Pancreas (tissue), 10 donors: ENCODE data around the gene RRM2. TPM values are rescaled to one million over a fixed set of nuclear protein-coding genes. Genes with fewer than 3 reads are reported as not detected.

Experiments used
- ATAC-seq, 4 donors: fragments of 200-7000 bp; cut with Tn5 transposase; one replicate each; pipeline versions ENCODE4 v1.8.0 to v1.9.1; 2020; ENCODE audit warnings: mild to moderate bottlenecking in 4 of 4, moderate library complexity in 4 of 4
- DNase-seq, 6 donors: peaks; one replicate each; pipeline ENCODE4 v3.0.0-alpha.2; 2020
- FAIRE-seq: peaks from 2 replicates; lab custom pipeline; 2012; peaks lifted over from hg19 to GRCh38; lab: Jason Lieb, UNC
- H3K27ac ChIP-seq, 4 donors: fragments of 200-600 bp; sonication (generic); 1 replicate in 3 of 4; 2 replicates in 1 of 4; pipeline versions ENCODE4 v1.5.0 to v1.8.0; 2020
- H3K27me3 ChIP-seq, 4 donors: fragments of 200-600 bp; one replicate each; pipeline ENCODE4 v1.8.0; 2021
- H3K36me3 ChIP-seq, 3 donors: fragments of 200-600 bp; sonication (generic) in 1 of 3; one replicate each; pipeline versions ENCODE4 v1.5.0 to v1.8.0; 2020 to 2021
- H3K4me1 ChIP-seq, 3 donors: fragments of 200-600 bp; one replicate each; pipeline ENCODE4 v1.8.0; 2021
- H3K4me3 ChIP-seq, 4 donors: fragments of 200-600 bp; sonication (generic) in 2 of 4; one replicate each; pipeline versions ENCODE4 v1.5.0 to v1.8.0; 2020 to 2021
- H3K9me3 ChIP-seq, 4 donors: fragments of 200-600 bp; one replicate each; pipeline ENCODE4 v1.8.0; 2021
- WGBS, 2 donors: extraction: QIAGEN DNeasy Blood & Tissue Kit; methylation state at CpG; one replicate each; pipeline ENCODE4 v1.1.7; 2013; 5-methylcytosine and 5-hydroxymethylcytosine counted together
- intact Hi-C, 3 donors: fragments of 100-400 bp; cut with DNase I; formaldehyde crosslinking; loops; one replicate each; pipeline versions ENCODE4 v1.11.1 to v1.14.2; 2022
- polyA plus RNA-seq, 2 donors: library from polyadenylated mRNA; stranded (reverse); fragments of 200-250 nt; gene quantifications; one replicate each; pipeline ENCODE4 v1.2.3, GENCODE V29; 2013
- total RNA-seq, 6 donors: library from RNA; stranded (reverse); fragmentation: NEBNext Ultra II Directional in 4 of 6; extraction: Animal tissue kit (Norgen Biotek cat#: 25700) in 4 of 6; gene quantifications; one replicate each; pipeline versions ENCODE4 v1.2.1 to v1.2.4, GENCODE V29; 2021 to 2023
- TF ChIP-seq, protein P1 (sequence below), 4 donors: fragments of 200-600 bp; sonication (generic) in 3 of 4; IDR thresholded peaks; one replicate each; pipeline versions ENCODE4 v1.5.0 to v1.8.0; 2021; ENCODE audit warnings: antibody characterized with exemption in 4 of 4
- donor health status: healthy with polysubstance abuse.
- donor health status: DM: no; HTN: no; CAD: no; lungs with moderate emphysema.
- donor health status: DM: no; HTN: no; CAD: no.
- donor health status: control.
- donor health status: control.
- donor health status: Bipolar disorder and iron deficiency.
- donor health status: DM: yes; HTN: yes; CAD: no.
- donor health status: DM: no; HTN: no; CAD: no.
- donor health status: DM: no; HTN: no; CAD: no.
- donor health status: DM: yes; HTN: yes; CAD: no.

Gene RRM2
- total and polyA plus RNA-seq, 8 donors = 0.16 to 3.0 (median 1.3) TPM

DNA sequence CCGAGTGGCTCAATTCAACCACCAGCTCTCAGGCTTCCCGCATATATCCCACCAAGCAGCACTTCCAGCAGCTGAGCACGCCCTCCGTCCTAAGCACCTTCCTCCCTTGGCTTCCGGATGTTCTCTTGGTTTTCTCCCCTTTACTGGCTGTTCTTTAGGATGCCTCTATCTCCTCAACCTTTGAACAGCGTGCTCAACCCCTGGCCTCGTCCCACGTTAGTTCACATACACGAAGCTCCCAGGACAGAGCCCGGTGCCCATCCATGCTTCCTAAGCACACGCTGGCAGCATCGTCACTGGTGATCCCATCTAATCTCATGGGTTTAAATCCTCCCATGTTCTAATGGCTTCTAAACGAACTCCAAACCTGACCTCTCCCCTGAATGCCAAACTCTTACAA lies 46.0 kb upstream of the RRM2 start:
- no peaks in the 10 kb centered on the region for H3K36me3 ChIP-seq
- ATAC-seq (no peak), FAIRE-seq (no peak), DNase-seq (peak in 1 of 6 donors; percentile 33)
- H3K4me3 ChIP-seq = no peak overlapping the region
- TF ChIP-seq, protein P1, sequence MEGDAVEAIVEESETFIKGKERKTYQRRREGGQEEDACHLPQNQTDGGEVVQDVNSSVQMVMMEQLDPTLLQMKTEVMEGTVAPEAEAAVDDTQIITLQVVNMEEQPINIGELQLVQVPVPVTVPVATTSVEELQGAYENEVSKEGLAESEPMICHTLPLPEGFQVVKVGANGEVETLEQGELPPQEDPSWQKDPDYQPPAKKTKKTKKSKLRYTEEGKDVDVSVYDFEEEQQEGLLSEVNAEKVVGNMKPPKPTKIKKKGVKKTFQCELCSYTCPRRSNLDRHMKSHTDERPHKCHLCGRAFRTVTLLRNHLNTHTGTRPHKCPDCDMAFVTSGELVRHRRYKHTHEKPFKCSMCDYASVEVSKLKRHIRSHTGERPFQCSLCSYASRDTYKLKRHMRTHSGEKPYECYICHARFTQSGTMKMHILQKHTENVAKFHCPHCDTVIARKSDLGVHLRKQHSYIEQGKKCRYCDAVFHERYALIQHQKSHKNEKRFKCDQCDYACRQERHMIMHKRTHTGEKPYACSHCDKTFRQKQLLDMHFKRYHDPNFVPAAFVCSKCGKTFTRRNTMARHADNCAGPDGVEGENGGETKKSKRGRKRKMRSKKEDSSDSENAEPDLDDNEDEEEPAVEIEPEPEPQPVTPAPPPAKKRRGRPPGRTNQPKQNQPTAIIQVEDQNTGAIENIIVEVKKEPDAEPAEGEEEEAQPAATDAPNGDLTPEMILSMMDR (IDR thresholded peaks at IDR 0.05) = no peak
- no peaks in the 10 kb centered on the region for H3K4me1 ChIP-seq
- no peak overlapping the region for H3K27ac ChIP-seq
- 73 to 76% methylated on average over 13 of the region's 13 CpGs for WGBS, 2 donors
- H3K27me3 ChIP-seq = no peaks in the 10 kb centered on the region
- intact Hi-C loops = no loop called here
- no peaks in the 10 kb centered on the region for H3K9me3 ChIP-seq

DNA sequence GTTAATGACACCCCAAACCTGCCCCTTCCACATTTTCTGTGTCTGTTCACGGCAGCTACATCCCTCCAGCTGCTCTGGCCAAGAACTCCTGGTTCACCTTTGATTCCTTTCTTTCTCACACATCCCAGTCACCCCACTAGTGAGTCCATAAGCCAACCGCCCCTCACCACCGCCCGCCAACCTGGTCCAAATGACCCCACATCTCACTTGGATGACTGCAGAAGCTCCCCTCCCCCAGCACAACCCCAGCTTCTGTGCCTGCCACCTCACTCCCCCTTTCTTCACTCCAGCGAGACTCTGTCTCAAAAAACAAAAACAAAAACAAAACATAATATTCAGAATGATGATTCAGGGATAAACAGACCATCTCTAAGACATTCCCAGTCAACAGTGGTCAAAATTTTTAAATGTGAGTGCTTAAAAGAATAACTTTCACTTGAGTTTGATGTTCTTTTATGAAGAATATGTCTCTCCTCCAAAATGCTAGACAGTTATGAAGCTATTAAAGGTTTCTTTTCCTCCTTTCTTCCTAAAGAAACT lies 45.5 kb upstream of the RRM2 start:
- Histone ChIP-seq H3K4me1 (no peaks in the 10 kb centered on the region), H3K9me3 (no peaks in the 10 kb centered on the region), H3K36me3 (no peaks in the 10 kb centered on the region), H3K27ac (no peak overlapping the region), H3K27me3 (no peaks in the 10 kb centered on the region), H3K4me3 (no peak overlapping the region)
- FAIRE-seq (no peak), ATAC-seq (no peak), DNase-seq (peak in 1 of 6 donors; percentile 19)
- intact Hi-C loops = no loop called here
- 79 to 80% methylated on average over 5 of the region's 5 CpGs for WGBS, 2 donors
- TF ChIP-seq, protein P1 (IDR thresholded peaks at IDR 0.05) = no peak

DNA sequence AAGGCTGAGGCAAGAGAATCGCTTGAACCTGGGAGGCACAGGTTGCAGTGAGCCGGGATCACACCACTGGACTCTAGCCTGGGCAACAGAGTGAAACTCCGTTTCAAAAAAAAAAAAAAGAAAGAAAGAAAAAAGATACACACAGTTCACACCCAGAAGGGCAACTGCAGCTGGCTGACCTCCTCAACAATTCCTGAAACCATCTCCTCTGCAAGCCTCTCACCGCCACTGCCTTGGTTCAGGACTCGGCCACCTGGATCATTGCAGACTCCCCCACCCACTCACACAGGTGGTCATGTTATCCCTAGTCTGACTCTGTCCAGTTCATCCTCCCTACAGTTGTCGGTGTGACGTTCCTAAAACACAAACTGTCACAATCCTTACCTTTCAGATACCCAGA lies 44.5 kb upstream of the RRM2 start:
- Histone ChIP-seq H3K27me3 (no peaks in the 10 kb centered on the region), H3K9me3 (no peaks in the 10 kb centered on the region), H3K4me1 (no peaks in the 10 kb centered on the region), H3K27ac (no peak overlapping the region), H3K36me3 (no peaks in the 10 kb centered on the region), H3K4me3 (peak overlapping the region in 2 of 4 donors; percentile 45 to 64)
- DNase-seq (peak in 1 of 6 donors; percentile 9), ATAC-seq (no peak), FAIRE-seq (no peak)
- WGBS, 2 donors = 66% methylated on average over 7 of the region's 7 CpGs
- intact Hi-C loops = no loop called here
- TF ChIP-seq, protein P1 (IDR thresholded peaks at IDR 0.05) = no peak

DNA sequence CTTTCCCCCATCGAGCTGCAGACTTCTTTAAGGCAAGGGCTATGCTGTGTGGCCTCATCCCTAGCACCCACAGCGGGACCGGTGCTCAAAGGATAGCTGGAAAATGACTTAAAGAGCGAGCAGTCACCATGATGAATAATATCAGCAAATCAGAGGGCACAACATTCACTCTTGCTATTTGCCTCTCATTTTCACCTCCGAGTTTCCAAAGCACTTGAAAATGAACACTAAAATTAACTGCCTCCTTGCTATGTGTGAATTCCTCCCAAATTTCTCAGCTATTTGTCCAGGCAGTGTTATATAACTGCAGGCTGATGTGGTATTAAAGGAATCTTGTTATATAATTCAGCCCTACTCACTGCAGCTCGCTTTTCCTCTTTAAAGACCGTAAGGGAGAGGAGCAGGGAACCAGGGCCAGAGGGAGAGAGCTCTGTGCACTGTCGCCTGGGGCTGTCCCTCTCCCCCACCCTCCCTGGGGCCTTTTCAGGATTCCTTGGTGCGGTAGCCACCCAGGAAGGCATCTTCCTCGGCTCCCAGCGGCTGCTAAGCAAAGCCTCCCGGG lies 43.8 kb upstream of the RRM2 start:
- 27 to 29% methylated on average over 12 of the region's 12 CpGs for WGBS, 2 donors
- Histone ChIP-seq H3K9me3 (no peaks in the 10 kb centered on the region), H3K27me3 (no peaks in the 10 kb centered on the region), H3K4me3 (peak overlapping the region; percentile 40 to 64 (median 50)), H3K4me1 (no peaks in the 10 kb centered on the region), H3K27ac (peak overlapping the region; percentile 61 to 78 (median 74)), H3K36me3 (no peaks in the 10 kb centered on the region)
- FAIRE-seq = no peak
- peak in 3 of 4 donors; percentile 14 to 36 (median 32) for ATAC-seq
- TF ChIP-seq, protein P1 (IDR thresholded peaks at IDR 0.05) = no peak
- DNase-seq = peak in 2 of 6 donors; percentile 43 to 62
- intact Hi-C loops = no loop called here

DNA sequence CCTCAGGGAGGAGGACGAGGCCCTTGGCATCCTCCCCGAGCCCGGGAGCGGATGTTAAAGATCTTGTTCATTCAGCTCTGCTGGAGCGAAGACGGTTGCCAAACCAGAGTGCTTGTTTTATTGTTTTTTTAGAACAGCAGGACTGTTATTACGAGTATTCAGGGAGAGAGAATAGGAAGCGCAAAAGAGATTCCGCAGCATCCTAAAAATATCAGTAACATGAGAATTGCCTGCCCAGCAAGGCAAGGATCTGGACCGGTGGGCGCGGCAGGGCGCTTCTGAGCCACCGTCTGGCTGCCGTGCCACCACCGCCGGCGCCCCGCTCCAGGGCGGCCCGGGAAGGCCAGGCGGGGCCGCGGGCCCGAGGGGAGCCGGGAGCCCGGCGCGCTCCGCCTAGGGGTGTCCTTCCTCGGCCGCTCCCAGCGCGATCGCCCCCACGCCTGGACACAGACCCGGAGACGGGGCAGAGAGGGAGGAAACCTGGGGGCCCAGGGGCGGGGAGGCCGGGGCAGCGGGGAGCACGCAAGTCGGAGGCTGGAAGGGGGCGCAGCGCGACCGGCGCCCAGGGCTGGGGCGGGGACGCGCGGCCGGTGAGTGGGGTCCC lies 43.2 kb upstream of the RRM2 start:
- H3K27me3 ChIP-seq = no peaks in the 10 kb centered on the region
- peak overlapping the region; percentile 61 to 78 (median 74) for H3K27ac ChIP-seq
- H3K4me1 ChIP-seq = no peaks in the 10 kb centered on the region
- no peaks in the 10 kb centered on the region for H3K9me3 ChIP-seq
- WGBS, 2 donors = 1% methylated on average over 48 to 53 of the region's 53 CpGs
- peak in 3 of 6 donors; percentile 50 to 82 (median 77) for DNase-seq
- H3K36me3 ChIP-seq = no peaks in the 10 kb centered on the region
- peak overlapping the region; percentile 40 to 64 (median 50) for H3K4me3 ChIP-seq
- intact Hi-C loops = no loop called here
- ATAC-seq = peak; percentile 47 to 75 (median 70)
- no peak for FAIRE-seq
- TF ChIP-seq, protein P1 (IDR thresholded peaks at IDR 0.05) = no peak
